ENCODE measurements around the gene MT1A. TPM values are rescaled to one million over a fixed set of nuclear protein-coding genes. Genes with fewer than 3 reads are reported as not detected.

Gene MT1A
- total RNA-seq, 2 donors from 2014 or later, result 0.74 to 1.5 TPM

DNA sequence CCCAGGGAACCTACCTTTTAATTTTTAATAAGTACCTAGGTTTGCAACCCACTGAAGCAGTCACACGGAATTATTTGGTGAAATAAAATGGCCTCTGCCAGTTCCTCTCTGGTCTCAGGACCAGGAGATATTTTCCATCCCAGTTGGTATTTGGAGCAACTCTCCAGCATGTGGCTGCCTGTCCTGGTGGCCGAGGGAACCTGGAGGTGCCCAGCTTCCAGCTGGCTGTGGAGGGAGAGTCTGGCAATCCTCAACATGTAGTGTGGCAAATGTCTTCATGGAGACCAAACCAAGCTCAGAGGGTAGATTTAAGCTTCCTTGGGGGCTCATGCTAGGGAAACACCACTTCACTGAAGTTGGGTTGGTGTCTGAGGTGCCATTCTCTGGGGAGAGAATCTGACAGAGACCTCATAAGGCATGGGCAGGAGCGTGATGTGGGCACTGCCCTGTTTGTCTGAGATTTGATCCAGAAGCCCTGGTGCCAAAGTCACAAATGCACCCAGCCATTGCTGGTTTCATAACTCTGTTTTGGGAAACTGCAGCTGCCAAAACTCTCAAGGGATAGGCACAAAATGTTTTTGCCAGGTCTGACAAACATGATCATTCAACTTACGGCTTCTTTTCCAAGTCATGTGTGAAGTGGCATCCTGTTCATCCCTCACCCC lies 46.6 kb downstream of the MT1A start:
- DNase-seq, result no peak
- Mint-ChIP-seq H3K27ac (no peak overlapping the region), H3K36me3 (ENCODE audit: insufficient read depth in 2 of 2) (peaks cover 4 to 6% of the 10 kb centered on the region in 2 donors), H3K4me1 (ENCODE audit: low read depth) (peaks cover 32% of the 10 kb centered on the region), H3K4me3 (no peak overlapping the region), H3K9me3 (no peaks in the 10 kb centered on the region), H3K27me3 (ENCODE audit: low read depth) (no peaks in the 10 kb centered on the region)
- ATAC-seq (replicated peaks in 1 of 2), result no peak

DNA sequence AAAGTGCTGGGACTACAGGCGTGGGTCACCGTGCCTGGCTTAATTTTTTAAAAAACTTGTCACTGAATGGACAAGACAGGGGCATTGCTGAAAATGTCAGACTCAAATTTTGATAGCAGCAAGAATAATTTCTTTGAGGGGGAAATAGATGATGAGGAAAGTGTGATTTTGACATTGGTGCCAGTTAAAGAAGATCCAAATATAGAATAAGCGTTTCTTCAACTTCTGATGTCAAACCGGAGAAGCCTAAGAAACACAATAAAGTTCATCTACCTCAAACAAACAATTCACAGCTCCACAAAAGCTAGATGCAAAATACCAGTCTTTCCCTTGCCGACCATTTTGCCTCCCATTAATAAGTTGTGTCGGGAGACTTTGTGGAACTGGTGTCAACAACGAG lies 48.3 kb downstream of the MT1A start:
- Mint-ChIP-seq H3K27ac (no peak overlapping the region), H3K4me1 (ENCODE audit: low read depth) (peaks cover 26% of the 10 kb centered on the region), H3K4me3 (no peak overlapping the region), H3K27me3 (ENCODE audit: low read depth) (no peaks in the 10 kb centered on the region), H3K36me3 (ENCODE audit: insufficient read depth in 2 of 2) (peaks cover 4 to 6% of the 10 kb centered on the region in 2 donors), H3K9me3 (no peaks in the 10 kb centered on the region)
- ATAC-seq (replicated peaks in 1 of 2) (no peak), DNase-seq (no peak)

- H3K4me1 Mint-ChIP-seq (ENCODE audit: low read depth), result peaks cover 8% of the 10 kb centered on the region
- H3K9me3 Mint-ChIP-seq, result no peaks in the 10 kb centered on the region
- ATAC-seq (replicated peaks in 1 of 2) (no peak), DNase-seq (no peak)
- no peaks in the 10 kb centered on the region for H3K27me3 Mint-ChIP-seq (ENCODE audit: low read depth)
- H3K4me3 Mint-ChIP-seq, result no peak overlapping the region
- H3K27ac Mint-ChIP-seq, result no peak overlapping the region
- H3K36me3 Mint-ChIP-seq (ENCODE audit: insufficient read depth in 2 of 2), result peaks cover 4 to 6% of the 10 kb centered on the region in 2 donors
These were observed 50.3 kb downstream of the MT1A start for GRCh38 chr16:56688762-56689161.

GRCh38 chr16:56689171-56689570 lies 50.7 kb downstream of the MT1A start:
- H3K27me3 Mint-ChIP-seq (ENCODE audit: low read depth), result no peaks in the 10 kb centered on the region
- H3K4me3 Mint-ChIP-seq, result no peak overlapping the region
- H3K36me3 Mint-ChIP-seq (ENCODE audit: insufficient read depth in 2 of 2), result peaks cover 4 to 6% of the 10 kb centered on the region in 2 donors
- peaks cover 3% of the 10 kb centered on the region for H3K4me1 Mint-ChIP-seq (ENCODE audit: low read depth)
- no peaks in the 10 kb centered on the region for H3K9me3 Mint-ChIP-seq
- DNase-seq (no peak), ATAC-seq (replicated peaks in 1 of 2) (no peak)
- H3K27ac Mint-ChIP-seq, result no peak overlapping the region

Other genes with a start within 250 kb of the MT1A start
- gene AMFR, start 213.1 kb upstream of the MT1A start, total RNA-seq, result 10 to 100 TPM; 70.1 to 75.0 TPM
- gene NUDT21, start 187.3 kb upstream of the MT1A start, total RNA-seq, result 100 to 1,000 TPM; 304 to 350 TPM
- gene OGFOD1, start 187.1 kb upstream of the MT1A start, total RNA-seq, result 10 to 100 TPM; 62.6 to 66.1 TPM
- 10 to 100 TPM; 25.7 to 27.6 TPM for gene BBS2, start 118.6 kb upstream of the MT1A start, total RNA-seq
- not detected for gene MT4, start 73.6 kb upstream of the MT1A start, total RNA-seq
- gene MT3, start 49.1 kb upstream of the MT1A start, total RNA-seq, result 1 to 10 TPM; 3.9 to 6.8 TPM
- 100 to 1,000 TPM; 391 to 529 TPM for gene MT2A, start 30.1 kb upstream of the MT1A start, total RNA-seq
- 100 to 1,000 TPM in 1 of 2 donors, 10 to 100 TPM in 1; 94.7 to 204 TPM for gene MT1E, start 12.9 kb upstream of the MT1A start, total RNA-seq
- gene MT1M, start 6.0 kb upstream of the MT1A start, total RNA-seq, result under 1 TPM in 1 of 2 donors, not detected in 1; 0.91 TPM
- not detected for gene MT1B, start 13.2 kb downstream of the MT1A start, total RNA-seq
- 10 to 100 TPM; 39.1 to 48.4 TPM for gene MT1F, start 19.3 kb downstream of the MT1A start, total RNA-seq
- 10 to 100 TPM; 26.8 to 45.6 TPM for gene MT1G, start 29.4 kb downstream of the MT1A start, total RNA-seq
- 10 to 100 TPM in 1 of 2 donors, 1 to 10 TPM in 1; 9.6 to 37.5 TPM for gene MT1H, start 31.1 kb downstream of the MT1A start, total RNA-seq
- gene MT1X, start 43.8 kb downstream of the MT1A start, total RNA-seq, result 10 to 100 TPM; 39.4 to 39.8 TPM
- gene NUP93, start 91.5 kb downstream of the MT1A start, total RNA-seq, result 100 to 1,000 TPM; 112 to 155 TPM
- not detected for gene SLC12A3, start 226.5 kb downstream of the MT1A start, total RNA-seq

All from activated T-cell treated with anti-CD3 and anti-CD28 coated beads, Interleukin-2, amount 50 U/mL, for 72 hours (primary cell).